Muscle of leg (tissue), 11 donors: ENCODE results near the gene IGHMBP2. TPM values are rescaled to one million over a fixed set of nuclear protein-coding genes. Genes with fewer than 3 reads are reported as not detected.

ENCODE experiments used
- DNase-seq: peaks from one replicate; pipeline ENCODE4 v3.0.0; 2013
- H3K27ac ChIP-seq: one replicate; pipeline ENCODE4 v1.5.1; 2013; ENCODE audit warnings: mild to moderate bottlenecking, low read length, control low read depth
- H3K27me3 ChIP-seq: one replicate; pipeline ENCODE4 v1.6.1; 2013; ENCODE audit warnings: low read length; ENCODE audit not compliant: control insufficient read depth, insufficient read depth
- H3K36me3 ChIP-seq: one replicate; pipeline ENCODE4 v1.6.1; 2013; ENCODE audit warnings: low read length; ENCODE audit not compliant: control insufficient read depth, insufficient read depth
- H3K4me1 ChIP-seq: one replicate; pipeline ENCODE4 v1.6.1; 2013; ENCODE audit warnings: low read length; ENCODE audit not compliant: control insufficient read depth, insufficient read depth
- H3K4me3 ChIP-seq: one replicate; pipeline ENCODE4 v1.5.1; 2013; ENCODE audit warnings: low read length, control low read depth
- H3K9me3 ChIP-seq: replicated peaks from 2 replicates; pipeline ENCODE4 v1.6.1; 2013; ENCODE audit warnings: low read depth, low read length; ENCODE audit not compliant: control insufficient read depth
- WGBS: methylation state at CpG from one replicate; pipeline ENCODE4 v1.1.5; 2013; ENCODE audit warnings: missing lambda C conversion rate; ENCODE audit not compliant: insufficient coverage; 5-methylcytosine and 5-hydroxymethylcytosine counted together
- polyA plus RNA-seq, 8 donors: library from polyadenylated mRNA; unstranded; fragments of 120-200 nt; gene quantifications; one replicate each; pipeline versions ENCODE4 v1.2.1 to v1.2.3, GENCODE V29; 2013; ENCODE audit warnings: inconsistent platforms in 1 of 8, low replicate concordance in 1 of 8; ENCODE audit not compliant: insufficient read length in 8 of 8, insufficient read depth in 1 of 8
- total RNA-seq: library from RNA; stranded (reverse); fragments of 120-200 nt; gene quantifications from one replicate; pipeline ENCODE4 v1.2.4, GENCODE V29; 2013

IGHMBP2 gene
- total and polyA plus RNA-seq, 9 donors = 7.6 to 13.2 (median 11.9) TPM

DNA sequence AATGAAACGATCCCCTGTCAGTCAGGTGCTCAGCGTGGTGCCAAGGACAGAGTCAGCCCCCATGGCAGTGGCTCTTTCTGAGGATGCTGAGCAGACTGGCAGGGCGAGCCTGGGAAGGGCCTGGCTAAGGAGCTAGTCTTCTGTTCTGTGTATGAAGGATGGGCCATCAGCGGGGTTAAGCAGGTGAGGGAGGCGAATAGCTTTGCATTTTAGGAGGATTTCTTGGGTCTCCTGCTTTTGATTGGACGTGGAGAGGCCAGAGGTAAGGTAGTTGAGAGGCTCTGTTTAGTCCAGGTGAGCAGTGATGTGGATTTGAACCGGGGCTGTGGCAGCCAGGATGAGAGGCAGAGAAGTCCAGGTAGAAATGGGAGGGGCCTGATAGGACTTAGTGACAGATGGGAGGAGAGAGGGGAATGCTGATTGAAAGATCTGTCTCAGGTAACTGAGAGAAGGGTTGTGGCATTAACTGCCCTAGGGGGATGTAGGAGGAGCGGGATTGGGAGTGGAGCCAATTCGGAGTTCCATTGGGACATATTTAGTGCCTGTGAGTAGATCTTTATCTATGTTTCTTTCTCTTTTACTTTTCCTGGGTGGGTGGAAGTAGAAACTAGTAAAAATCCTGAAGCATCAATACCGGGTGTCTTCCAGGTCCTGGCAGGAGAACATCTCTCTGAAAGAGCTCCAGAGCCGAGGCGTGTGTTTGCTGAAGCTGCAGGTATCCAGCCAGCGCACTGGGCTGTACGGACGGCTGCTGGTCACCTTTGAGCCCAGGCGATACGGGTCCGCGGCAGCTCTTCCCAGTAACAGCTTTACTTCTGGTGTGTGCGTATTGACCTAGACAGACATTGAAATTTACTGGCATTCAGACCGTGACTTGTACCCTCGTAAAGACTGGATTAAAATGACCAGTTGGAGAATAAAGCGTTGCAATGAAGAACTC, 2.0 kb downstream of the IGHMBP2 start:
- Histone ChIP-seq H3K4me1 (peaks cover 8% of the 10 kb centered on the region), H3K36me3 (peaks cover 30% of the 10 kb centered on the region), H3K27me3 (no peaks in the 10 kb centered on the region), H3K4me3 (no peak overlapping the region), H3K9me3 (no peaks in the 10 kb centered on the region), H3K27ac (no peak overlapping the region)
- no peak for DNase-seq
- 87% methylated on average over 23 of the region's 23 CpGs for WGBS

DNA sequence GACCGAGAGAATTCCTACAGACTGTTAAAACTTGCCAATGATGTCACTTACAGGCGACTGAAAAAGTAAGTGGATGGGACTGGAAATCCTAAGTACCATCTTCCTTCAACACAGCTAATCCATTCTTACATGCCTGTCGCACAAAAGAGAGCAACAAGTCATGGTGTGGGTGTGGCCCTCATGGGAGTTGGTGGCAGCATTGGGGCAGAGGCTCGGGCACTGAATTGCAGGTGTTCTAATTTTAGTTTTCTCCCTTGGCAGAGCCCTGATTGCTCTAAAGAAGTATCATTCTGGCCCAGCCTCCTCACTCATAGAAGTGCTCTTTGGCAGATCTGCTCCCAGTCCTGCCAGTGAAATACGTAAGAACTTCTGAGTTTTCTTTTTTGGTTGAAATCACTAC, 4.6 kb downstream of the IGHMBP2 start:
- peaks cover 44% of the 10 kb centered on the region for H3K36me3 ChIP-seq
- no peak overlapping the region for H3K27ac ChIP-seq
- no peak for DNase-seq
- no CpG with 5 or more reads among the region's 5 CpGs for WGBS
- no peaks in the 10 kb centered on the region for H3K9me3 ChIP-seq
- H3K4me3 ChIP-seq = no peak overlapping the region
- H3K27me3 ChIP-seq = no peaks in the 10 kb centered on the region
- peaks cover 8% of the 10 kb centered on the region for H3K4me1 ChIP-seq

GRCh38 chr11:68910965-68911364, 7.3 kb downstream of the IGHMBP2 start:
- no peak for DNase-seq
- Histone ChIP-seq H3K36me3 (peaks cover 71% of the 10 kb centered on the region), H3K27me3 (no peaks in the 10 kb centered on the region), H3K27ac (no peak overlapping the region), H3K4me3 (no peak overlapping the region), H3K4me1 (no peaks in the 10 kb centered on the region), H3K9me3 (no peaks in the 10 kb centered on the region)
- 83% methylated on average over 8 of the region's 8 CpGs for WGBS

DNA sequence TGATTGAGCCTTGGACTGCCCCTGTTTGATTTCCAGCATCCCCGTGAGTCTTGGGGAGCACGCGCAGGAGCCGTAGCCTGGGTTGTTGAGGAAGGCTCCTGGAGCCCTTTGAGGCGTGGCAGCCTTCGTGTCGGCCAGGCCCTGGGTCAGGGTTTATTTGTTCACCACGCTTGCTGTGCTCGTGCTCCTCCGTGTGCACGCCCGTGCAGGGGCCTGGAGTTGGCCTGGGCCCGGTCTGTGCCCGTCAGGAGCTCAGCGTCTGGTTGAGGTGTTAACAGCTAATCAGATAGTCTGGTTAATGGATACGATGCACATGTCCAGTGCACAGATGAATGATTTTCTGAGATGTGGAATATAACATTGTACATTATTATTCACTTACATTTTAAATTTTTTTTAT, 8.0 kb downstream of the IGHMBP2 start:
- no peak overlapping the region for H3K4me3 ChIP-seq
- no peaks in the 10 kb centered on the region for H3K27me3 ChIP-seq
- peaks cover 75% of the 10 kb centered on the region for H3K36me3 ChIP-seq
- H3K9me3 ChIP-seq = no peaks in the 10 kb centered on the region
- 95% methylated on average over 14 of the region's 16 CpGs for WGBS
- no peaks in the 10 kb centered on the region for H3K4me1 ChIP-seq
- H3K27ac ChIP-seq = no peak overlapping the region
- DNase-seq = no peak

DNA sequence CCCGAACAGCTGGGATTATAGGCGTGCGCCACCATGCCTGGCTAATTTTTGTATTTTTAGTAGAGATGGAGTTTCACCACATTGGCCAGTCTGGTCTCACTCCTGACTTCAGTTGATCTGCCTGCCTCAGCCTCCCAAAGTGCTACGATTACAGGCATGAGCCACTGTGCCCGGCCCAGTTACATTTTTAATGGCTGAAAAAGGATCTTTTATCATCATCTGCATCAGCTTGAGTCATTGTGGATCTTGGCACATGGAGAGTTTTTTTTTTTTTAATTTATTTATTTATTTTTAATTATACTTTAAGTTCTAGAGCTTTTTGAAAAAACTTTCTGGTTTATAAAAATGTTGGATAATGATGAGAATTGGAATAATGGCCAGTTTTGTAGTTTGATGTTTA, 8.6 kb downstream of the IGHMBP2 start:
- WGBS = no CpG with 5 or more reads among the region's 5 CpGs
- no peak overlapping the region for H3K27ac ChIP-seq
- H3K36me3 ChIP-seq = peaks cover 75% of the 10 kb centered on the region
- no peak for DNase-seq
- H3K4me1 ChIP-seq = no peaks in the 10 kb centered on the region
- H3K4me3 ChIP-seq = no peak overlapping the region
- no peaks in the 10 kb centered on the region for H3K9me3 ChIP-seq
- H3K27me3 ChIP-seq = no peaks in the 10 kb centered on the region

- no peaks in the 10 kb centered on the region for H3K4me1 ChIP-seq
- H3K9me3 ChIP-seq = no peaks in the 10 kb centered on the region
- WGBS = 94% methylated on average over 5 of the region's 5 CpGs
- no peak overlapping the region for H3K4me3 ChIP-seq
- H3K36me3 ChIP-seq = peaks cover 74% of the 10 kb centered on the region
- H3K27me3 ChIP-seq = no peaks in the 10 kb centered on the region
- DNase-seq = no peak
- no peak overlapping the region for H3K27ac ChIP-seq
These were observed 9.5 kb downstream of the IGHMBP2 start for GRCh38 chr11:68913188-68913587.

GRCh38 chr11:68914761-68915160, 11.1 kb downstream of the IGHMBP2 start:
- Histone ChIP-seq H3K27me3 (no peaks in the 10 kb centered on the region), H3K36me3 (peaks cover 70% of the 10 kb centered on the region), H3K4me3 (no peak overlapping the region), H3K4me1 (no peaks in the 10 kb centered on the region), H3K9me3 (no peaks in the 10 kb centered on the region), H3K27ac (no peak overlapping the region)
- no peak for DNase-seq
- over 99% methylated on average over 13 of the region's 15 CpGs for WGBS

- no peak overlapping the region for H3K27ac ChIP-seq
- H3K27me3 ChIP-seq = no peaks in the 10 kb centered on the region
- peaks cover 72% of the 10 kb centered on the region for H3K36me3 ChIP-seq
- no peaks in the 10 kb centered on the region for H3K9me3 ChIP-seq
- WGBS = 96% methylated on average over 12 of the region's 13 CpGs
- no peaks in the 10 kb centered on the region for H3K4me1 ChIP-seq
- DNase-seq = no peak
- H3K4me3 ChIP-seq = no peak overlapping the region
These were observed 12.7 kb downstream of the IGHMBP2 start for GRCh38 chr11:68916439-68916838.

GRCh38 chr11:68923614-68924013, 19.9 kb downstream of the IGHMBP2 start:
- peaks cover 11% of the 10 kb centered on the region for H3K4me1 ChIP-seq
- WGBS = 89% methylated on average over 2 of the region's 3 CpGs
- DNase-seq = no peak
- H3K27me3 ChIP-seq = no peaks in the 10 kb centered on the region
- H3K9me3 ChIP-seq = peaks cover 27% of the 10 kb centered on the region
- no peak overlapping the region for H3K4me3 ChIP-seq
- H3K36me3 ChIP-seq = peaks cover 80% of the 10 kb centered on the region
- H3K27ac ChIP-seq = no peak overlapping the region

DNA sequence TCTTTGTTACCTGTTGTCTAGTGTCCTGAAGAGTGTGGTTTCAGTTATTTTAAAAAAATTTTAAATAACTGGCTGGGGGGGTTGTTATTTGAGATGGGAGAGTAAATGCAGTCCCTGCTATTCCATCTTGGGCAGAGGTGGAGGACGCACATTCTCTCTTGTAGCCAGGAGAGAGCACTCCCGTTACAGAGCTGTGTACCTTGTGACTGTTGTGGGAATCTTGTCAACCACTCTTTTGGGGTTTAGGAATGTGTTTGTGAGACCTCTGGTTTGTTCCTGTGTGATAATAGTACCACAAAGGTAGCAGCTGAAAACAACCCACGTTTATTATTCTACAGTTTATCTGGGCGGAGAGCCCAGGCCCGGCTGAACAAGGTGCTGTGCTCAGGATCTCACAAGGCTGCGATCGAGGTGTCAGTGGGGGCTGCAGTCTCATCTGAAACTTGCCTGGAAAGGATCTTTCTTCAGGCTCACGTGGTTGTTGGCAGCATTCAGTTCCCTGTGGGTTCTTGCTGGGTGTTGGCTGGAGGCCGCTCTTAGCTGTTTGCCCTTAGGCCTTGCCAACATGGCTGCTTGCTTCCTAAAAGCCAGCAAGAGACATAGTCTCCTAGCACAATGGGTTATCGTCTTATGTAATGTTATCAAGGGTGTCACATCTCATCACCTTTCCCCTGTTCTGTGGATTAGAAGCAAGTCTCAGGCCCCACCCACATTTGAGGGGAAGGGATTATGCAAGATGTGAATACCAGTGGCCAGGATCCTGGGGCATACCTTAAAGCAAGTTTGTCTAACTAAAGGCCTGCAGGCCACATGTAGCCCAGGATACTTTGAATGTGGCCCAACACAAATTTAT, 20.6 kb downstream of the IGHMBP2 start:
- Histone ChIP-seq H3K4me3 (no peak overlapping the region), H3K27ac (no peak overlapping the region), H3K36me3 (peaks cover 83% of the 10 kb centered on the region), H3K27me3 (no peaks in the 10 kb centered on the region), H3K9me3 (peaks cover 27% of the 10 kb centered on the region), H3K4me1 (peaks cover 11% of the 10 kb centered on the region)
- DNase-seq = no peak
- 90% methylated on average over 9 of the region's 10 CpGs for WGBS
